ENCODE results near the gene HCK. TPM values are rescaled to one million over a fixed set of nuclear protein-coding genes. Genes with fewer than 3 reads are reported as not detected.

Gene HCK
- total RNA-seq, 1 experiment from 2014 or later = not detected

DNA sequence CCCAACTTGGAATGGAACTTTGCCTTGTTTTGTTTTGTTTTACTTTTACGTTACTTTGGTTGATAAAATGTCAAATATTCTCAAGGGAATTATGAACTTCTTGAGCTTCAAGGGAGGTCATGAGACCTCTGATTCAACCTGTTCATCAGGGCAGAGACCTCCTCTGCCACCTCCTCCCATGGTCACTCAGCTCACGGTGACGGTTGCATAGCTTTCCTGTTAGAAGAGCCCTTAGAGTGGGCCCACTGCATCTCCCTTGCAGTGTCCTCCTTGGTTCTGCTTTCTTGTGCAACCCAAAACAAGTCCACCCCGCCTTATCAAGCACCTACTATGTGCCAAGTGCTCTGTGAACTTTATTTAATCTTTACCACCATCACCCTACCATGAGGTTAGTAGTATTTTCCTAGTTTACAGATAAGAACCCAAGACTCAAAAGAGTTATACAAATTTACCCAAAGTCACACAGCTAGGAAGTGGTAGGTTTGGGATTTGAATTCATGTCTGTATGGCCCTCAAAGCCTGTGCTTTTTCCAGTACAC lies 72.9 kb downstream of the HCK start:
- no peak for DNase-seq (ENCODE audit: extremely low read depth, low read depth)

DNA sequence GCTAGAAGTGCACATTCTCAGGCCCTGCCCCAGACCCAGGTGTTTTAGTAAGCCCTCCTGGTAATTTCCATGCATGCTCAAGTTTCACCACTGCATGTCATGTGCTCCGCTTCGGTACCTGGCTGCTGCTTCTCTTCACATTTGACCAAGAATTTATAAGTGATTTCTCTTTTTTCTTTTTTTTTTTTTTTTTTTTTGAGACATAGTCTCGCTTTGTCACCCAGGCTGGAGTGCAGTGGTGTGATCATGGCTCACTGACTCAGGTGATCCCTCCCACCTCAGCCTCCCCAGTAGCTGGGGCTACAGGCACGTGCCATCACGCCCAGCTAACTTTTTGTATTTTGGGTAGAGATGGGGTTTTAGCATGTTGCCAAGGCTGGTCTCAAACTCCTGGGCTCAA lies 73.5 kb downstream of the HCK start:
- no peak for DNase-seq (ENCODE audit: extremely low read depth, low read depth)

DNA sequence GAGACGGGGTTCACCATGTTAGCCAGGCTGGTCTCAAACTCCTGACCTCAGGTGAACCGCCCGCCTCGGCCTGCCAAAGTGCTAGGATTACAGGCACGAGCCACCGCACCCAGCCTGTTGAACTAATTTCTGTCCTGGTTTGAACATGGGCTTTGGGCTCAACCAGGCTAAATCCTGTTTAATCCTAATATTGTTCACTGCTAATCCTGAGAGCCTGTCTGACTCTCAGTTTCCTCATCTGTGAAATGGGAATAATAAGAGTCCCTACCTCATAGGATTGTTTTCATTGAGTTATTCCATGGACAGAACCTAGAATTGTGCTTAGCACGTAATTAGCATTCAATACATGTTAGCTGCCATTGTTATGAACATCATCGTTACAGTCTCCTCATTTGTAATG lies 74.9 kb downstream of the HCK start:
- DNase-seq (ENCODE audit: extremely low read depth, low read depth) = no peak

DNA sequence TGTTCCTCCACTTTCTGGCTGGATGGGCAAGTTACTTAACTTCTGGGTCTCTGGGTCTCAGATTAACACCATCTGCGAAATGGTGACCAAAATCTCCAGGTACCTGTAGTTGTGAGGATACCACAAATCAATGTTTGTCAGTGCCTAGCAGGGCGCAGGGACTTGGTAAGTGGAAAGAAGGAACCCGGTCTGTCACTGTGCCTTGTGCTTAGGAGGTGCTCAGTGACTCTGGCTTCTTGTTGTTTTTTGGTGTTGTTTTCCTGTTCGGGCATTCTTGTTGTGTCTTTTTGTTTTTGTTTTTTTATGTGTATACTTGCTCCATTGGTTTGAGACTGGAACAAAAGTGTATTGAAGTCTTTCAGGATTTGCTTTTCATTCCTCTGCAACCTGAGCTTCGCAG lies 75.3 kb downstream of the HCK start:
- DNase-seq (ENCODE audit: extremely low read depth, low read depth) = no peak

DNA sequence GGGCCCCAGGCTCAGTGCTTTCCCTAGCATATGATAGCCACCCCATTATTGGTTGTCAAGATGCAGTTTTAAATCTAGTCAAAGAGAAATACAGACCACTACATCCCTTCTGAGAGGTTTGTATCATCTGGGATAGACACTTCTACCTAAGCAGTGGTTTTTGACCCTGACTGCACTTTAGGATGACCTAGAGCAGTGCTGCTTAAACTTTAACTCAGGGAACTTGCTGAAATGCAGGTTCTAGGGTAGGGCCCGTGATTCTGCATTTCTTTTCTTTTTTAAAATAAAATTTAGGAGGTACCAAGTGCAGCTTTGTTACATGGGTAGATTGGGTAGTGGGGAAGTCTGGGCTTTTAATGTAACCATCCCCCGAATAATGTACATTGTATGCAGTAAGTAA lies 76.1 kb downstream of the HCK start:
- DNase-seq (ENCODE audit: extremely low read depth, low read depth) = no peak

DNA sequence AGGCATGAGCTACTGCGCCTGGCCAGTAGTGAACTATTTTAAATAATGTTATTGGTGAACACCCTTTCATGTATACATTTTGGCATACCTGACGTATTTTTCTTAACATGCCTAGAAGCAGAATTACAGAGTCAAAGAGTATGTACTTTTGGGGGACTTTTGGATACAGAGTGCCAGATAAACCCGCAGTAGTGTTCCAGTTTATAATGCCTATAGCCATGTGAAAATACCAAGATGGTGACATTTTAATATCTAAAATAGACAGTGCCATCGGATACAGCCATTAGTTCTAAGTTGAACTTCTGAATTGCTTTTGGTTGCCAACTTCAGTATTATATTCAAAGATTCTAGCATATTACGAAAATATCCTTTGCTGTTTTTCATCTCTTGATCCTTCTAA lies 77.8 kb downstream of the HCK start:
- DNase-seq (ENCODE audit: extremely low read depth, low read depth) = no peak

DNA sequence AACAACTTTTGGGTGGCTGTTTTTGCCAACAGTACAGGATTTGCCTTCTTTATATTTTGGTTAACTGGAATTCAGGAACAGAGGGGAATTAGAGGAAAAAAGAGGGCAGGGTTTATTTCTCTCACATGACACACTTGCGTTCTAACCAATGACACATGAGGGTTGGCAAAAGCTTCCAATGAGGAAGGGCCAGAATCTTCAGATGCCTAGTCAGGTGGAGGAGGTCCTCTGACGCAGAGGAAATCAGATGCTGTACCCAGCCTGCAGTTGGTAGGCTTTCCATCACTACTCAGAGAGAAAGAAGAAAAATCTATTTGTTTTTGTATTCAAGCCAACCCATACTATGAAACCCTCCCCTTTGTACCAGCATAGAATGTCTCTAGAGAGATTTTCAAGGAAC lies 78.3 kb downstream of the HCK start:
- DNase-seq (ENCODE audit: extremely low read depth, low read depth) = no peak

DNA sequence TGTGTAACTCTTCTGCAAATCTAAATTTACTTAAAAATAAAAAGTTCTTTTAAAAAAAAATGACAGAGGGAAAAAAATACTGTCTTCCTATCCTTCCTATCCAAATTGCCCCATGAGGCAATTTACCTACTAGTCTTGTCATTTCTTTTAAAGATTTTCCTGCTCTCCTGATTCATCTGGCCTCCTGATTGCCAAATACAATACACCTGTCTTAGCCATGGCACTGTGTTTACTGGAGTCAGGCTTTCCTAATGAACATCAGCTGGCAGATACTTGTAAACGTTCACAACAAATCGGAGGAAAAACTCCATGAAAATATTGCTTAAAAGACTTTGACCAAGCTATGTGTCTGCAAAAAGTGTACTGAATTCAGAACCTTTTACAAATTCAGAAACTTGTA lies 78.9 kb downstream of the HCK start:
- no peak for DNase-seq (ENCODE audit: extremely low read depth, low read depth)

DNA sequence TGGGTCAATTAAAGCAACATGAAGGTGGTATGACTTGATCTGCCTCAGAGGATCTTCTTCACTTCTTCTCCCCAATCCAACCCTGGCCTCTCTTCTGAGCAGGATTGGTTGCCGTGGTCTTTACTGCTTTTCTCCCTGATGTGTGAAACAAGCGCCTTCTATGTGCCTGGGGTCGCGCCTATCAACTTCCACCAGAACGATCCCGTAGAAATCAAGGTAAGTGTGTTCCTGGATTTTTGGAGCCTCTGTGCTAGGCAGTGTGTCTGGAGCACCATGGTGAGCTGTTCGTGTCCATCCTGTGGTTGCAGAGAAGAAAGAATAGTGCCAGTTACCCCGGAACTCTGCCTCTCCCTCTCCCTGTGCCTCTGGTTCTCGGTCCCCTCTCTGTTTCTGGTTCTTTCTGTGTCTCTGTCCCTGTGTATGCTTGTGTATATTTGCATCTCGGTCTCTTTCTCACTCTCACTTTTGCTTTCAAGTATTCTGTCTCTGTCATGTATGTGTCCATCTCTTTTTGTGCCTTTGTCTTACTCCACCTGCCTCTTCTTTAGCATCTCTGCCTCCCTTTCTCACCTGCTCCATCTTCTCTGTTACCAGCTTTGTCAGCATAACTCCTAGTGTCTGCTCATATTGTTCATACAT lies 81.0 kb downstream of the HCK start:
- DNase-seq (ENCODE audit: extremely low read depth, low read depth) = no peak

DNA sequence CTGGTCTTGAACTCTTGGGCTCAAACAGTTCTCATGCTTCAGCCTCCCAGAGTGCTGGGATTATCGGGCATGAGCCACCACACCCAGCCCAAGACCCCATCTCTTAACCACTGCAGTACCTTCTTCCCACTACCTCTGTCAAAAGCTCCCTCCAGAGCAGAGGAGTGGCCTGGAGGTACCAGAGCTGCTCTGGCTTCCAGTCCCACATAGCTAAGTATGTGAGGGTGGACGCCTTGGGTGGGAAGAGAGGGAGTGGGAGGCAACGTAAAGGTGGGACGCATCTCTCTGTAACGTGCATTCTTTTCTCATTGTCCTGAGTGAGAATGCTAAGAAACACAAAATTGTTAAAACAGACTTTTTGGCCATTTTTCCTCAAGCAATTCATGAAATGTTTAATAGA lies 82.0 kb downstream of the HCK start:
- no peak for DNase-seq (ENCODE audit: extremely low read depth, low read depth)

DNA sequence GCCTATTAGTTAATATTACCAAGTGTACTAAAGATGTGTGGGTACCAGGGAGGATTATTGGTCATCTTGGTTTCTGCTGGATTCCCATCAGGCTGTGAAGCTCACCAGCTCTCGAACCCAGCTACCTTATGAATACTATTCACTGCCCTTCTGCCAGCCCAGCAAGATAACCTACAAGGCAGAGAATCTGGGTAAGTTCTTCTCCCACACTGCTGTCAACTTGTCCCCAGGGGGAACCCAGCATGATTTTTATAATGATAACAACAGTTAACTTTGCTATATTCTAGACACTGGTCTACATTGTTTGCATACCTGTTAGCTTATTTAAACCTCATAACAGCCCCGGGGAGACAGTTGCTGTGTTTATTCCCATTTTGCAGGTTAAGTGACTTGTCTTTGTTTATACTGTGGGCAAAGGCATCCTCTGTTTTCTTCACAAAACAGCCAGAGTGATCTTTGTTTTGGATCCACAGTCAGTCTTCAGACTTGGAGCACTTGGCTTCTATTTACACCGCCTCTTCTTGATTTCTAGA lies 84.0 kb downstream of the HCK start:
- DNase-seq (ENCODE audit: extremely low read depth, low read depth) = no peak

DNA sequence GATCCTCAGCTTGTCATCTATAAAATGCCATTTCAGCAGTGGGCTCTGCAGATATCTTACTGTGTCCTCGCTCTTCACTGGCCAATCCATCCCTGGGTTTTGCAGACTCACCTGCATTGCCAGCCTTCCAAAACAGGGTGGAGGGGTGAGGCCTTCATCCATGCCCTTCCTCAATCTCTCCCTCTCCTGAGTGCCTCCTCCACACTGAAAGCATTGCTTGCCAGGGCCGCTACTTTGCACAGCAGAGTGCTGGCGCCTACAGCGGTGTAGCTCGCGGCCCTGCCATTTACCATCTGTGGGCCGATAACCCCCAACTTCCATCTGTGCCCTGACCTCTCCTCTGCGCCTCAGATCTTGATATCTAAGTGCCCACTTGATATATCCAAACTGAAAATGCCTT lies 86.9 kb downstream of the HCK start:
- DNase-seq (ENCODE audit: extremely low read depth, low read depth) = no peak

DNA sequence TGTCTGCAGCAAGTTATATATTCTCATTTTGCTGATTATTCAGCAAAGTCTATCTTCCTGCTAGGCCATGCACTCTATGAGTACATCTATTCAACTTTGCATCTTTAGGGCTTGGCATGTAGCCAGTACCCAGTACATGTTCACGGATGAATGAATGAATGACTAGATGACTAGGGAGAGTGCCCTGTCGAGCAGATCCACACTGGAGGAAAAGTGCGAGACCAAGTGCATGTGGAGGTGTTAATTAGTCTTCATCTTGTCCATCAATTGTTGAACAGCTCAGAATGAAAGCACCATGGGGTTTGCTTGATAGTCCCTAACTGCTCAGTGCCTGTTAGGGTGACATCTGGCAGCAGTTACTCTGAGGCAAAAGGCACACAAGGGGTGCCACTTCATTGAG lies 87.9 kb downstream of the HCK start:
- DNase-seq (ENCODE audit: extremely low read depth, low read depth) = no peak

DNA sequence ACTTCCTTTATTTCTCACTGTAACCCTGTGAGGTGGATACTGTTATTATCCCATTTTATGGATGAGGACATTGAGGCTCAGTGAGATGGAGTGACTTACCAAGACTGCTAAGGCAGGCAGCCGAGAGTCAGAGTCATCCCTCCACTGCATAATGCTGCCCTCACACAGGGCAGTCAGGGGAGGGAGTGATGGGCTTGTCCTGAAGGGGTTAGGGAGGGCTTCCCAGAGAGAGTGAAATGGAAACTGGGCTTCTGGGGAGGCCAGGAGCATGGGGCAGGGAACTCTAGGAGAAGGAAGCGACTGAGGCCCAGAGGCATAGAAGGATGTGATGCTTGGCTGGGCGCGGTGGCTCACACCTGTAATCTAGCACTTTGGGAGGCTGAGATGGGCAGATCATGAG lies 88.6 kb downstream of the HCK start:
- no peak for DNase-seq (ENCODE audit: extremely low read depth, low read depth)

DNA sequence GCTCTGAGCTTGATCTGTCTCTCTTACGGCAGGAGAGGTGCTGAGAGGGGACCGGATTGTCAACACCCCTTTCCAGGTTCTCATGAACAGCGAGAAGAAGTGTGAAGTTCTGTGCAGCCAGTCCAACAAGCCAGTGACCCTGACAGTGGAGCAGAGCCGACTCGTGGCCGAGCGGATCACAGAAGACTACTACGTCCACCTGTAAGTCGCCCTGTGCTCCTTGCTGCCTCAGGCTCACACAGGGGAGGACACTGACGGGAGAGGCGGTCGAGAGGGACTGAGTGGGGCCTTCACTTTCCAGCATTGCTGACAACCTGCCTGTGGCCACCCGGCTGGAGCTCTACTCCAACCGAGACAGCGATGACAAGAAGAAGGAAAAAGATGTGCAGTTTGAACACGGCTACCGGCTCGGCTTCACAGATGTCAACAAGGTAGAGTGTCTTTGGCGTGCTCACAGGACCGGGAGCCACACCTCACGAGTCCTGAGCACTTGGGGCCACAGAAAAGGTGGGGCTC lies 89.5 kb downstream of the HCK start:
- DNase-seq (ENCODE audit: extremely low read depth, low read depth) = no peak

DNA sequence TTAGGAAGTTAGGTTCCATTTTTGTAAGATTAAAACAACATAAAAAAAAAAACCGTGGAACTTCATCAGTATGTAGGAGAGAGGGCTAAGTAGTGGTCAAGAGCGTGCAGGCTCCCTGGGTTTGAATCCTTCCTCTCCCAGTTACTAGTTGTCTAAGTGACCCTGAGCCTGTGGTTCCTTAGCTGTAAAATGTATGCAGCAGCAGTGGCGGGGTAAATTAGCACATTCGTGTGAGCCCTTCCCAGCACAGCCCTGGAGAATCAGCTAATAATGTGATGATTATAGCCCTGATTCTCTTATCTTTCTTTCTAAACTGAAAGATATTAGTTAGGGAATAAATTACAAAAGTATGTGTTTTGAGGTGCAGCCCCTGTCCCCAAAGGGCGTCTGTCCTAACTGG lies 90.0 kb downstream of the HCK start:
- no peak for DNase-seq (ENCODE audit: extremely low read depth, low read depth)

DNA sequence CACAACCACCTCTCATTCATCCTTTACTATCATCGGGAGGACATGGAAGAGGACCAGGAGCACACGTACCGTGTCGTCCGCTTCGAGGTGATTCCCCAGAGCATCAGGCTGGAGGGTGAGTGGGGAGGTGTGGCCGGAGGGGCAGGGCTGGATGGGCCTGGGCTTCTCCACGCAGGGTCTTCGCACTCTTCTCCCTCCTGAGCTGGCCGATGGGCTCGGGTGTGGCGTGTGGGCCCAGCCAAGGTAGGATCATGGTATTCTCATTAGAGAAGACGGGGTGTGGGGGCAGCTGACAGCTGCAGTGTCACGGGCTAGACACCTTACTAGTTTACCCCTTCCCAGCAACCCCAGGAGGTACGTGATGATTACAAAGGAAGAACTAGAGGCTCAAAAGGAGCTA lies 90.9 kb downstream of the HCK start:
- DNase-seq (ENCODE audit: extremely low read depth, low read depth) = no peak

DNA sequence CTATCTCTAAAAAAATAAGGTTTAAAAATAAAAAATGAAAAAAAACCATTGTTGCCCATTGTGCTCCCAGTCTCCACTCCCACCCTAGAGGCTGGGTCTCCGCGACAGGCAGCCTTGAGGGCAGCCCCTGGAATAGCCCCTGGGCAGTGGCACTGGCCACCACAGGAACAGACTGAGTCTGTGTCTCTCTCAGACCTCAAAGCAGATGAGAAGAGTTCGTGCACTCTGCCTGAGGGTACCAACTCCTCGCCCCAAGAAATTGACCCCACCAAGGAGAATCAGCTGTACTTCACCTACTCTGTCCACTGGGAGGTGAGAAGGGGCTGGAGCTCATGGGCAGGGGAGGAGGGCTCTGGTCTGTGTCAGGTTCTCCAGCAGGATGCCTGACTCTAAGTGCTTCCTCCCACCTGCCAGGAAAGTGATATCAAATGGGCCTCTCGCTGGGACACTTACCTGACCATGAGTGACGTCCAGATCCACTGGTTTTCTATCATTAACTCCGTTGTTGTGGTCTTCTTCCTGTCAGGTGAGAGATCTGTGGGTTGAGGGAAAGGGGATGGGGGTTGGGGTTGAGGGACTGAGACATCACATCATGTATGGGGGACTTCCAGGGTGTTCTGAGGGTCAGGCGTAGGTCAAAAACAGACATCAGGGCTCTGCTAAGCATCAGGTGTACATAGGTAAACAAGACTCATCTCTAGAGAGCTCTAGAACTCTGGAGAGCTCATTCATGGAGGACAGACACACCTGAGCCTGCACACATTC lies 93.0 kb downstream of the HCK start:
- no peak for DNase-seq (ENCODE audit: extremely low read depth, low read depth)

DNA sequence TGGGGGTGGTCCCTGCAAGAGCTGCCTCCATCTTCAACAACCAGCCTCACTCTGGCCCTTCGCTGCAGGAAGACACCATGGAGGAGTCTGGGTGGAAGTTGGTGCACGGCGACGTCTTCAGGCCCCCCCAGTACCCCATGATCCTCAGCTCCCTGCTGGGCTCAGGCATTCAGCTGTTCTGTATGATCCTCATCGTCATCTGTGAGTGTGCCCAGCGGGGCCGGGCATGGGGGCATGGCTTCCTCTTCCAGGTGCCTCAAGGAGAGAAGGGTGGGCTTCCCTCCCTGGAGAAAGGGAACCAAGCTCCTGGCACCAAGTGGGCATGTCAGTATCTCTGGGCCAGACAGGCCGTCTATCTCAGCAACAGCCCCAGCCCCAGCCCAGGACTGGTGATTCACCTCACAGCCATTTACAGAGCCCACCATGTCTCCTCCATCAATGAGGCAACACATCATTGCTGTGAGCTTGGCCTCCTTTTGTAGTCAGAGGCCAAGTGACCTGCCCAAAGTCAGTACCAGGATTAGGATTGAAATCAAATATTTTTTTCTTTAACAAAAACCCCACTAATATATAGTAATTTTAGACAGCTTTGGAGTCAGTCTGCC lies 97.6 kb downstream of the HCK start:
- no peak for DNase-seq (ENCODE audit: extremely low read depth, low read depth)

DNA sequence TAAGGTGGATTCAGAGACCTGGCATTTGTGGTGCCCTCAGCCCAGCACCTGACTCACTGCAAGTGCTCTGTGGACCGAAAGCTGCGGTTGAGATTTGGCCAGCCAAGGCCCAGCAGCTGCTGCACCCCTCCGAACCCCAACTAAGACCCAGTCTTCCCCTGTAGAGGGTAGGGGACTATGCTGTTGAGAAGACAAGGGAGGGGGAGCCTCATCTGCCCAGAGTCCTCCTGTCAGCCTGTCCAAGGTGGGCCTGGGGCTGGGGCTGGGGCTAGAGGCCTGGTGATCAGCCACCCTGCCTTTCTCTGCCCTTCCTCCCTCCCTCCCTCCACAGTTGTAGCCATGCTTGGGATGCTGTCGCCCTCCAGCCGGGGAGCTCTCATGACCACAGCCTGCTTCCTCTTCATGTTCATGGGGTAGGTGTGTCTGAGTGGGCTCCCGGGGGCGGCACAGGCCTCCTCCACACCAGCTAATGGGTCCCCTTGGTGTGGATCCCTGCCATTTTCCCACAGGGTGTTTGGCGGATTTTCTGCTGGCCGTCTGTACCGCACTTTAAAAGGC lies 98.3 kb downstream of the HCK start:
- DNase-seq (ENCODE audit: extremely low read depth, low read depth) = no peak
